Epithelial cell of proximal tubule (primary cell): ENCODE results near the gene ATE1. TPM values are rescaled to one million over a fixed set of nuclear protein-coding genes. Genes with fewer than 3 reads are reported as not detected.

Experiments
- DNase-seq: peaks from one replicate; pipeline ENCODE4 v3.0.0-alpha.2; 2011; ENCODE audit warnings: low read depth
- H3K4me3 ChIP-seq: 2 replicates; pipeline ENCODE4 v1.5.1; 2011; ENCODE audit warnings: low read depth, mild to moderate bottlenecking, low read length
- total RNA-seq: library from RNA; depleted of rRNA; stranded (reverse); fragments of >200 nt; gene quantifications from 2 replicates; pipeline ENCODE4 v1.2.3, GENCODE V29; 2015
- TF ChIP-seq, protein P1 (sequence below): conservative IDR thresholded peaks from 2 replicates; pipeline ENCODE4 v1.5.1; 2012; ENCODE audit warnings: low read depth, mild to moderate bottlenecking, low read length

Gene ATE1
- total RNA-seq, 1 donor from 2014 or later, result 22.7 TPM

GRCh38 chr10:121854809-121855445 is 72.9 kb downstream of the ATE1 start:
- no peak overlapping the region for H3K4me3 ChIP-seq
- DNase-seq, result no peak
- TF ChIP-seq, protein P1, sequence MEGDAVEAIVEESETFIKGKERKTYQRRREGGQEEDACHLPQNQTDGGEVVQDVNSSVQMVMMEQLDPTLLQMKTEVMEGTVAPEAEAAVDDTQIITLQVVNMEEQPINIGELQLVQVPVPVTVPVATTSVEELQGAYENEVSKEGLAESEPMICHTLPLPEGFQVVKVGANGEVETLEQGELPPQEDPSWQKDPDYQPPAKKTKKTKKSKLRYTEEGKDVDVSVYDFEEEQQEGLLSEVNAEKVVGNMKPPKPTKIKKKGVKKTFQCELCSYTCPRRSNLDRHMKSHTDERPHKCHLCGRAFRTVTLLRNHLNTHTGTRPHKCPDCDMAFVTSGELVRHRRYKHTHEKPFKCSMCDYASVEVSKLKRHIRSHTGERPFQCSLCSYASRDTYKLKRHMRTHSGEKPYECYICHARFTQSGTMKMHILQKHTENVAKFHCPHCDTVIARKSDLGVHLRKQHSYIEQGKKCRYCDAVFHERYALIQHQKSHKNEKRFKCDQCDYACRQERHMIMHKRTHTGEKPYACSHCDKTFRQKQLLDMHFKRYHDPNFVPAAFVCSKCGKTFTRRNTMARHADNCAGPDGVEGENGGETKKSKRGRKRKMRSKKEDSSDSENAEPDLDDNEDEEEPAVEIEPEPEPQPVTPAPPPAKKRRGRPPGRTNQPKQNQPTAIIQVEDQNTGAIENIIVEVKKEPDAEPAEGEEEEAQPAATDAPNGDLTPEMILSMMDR, result no peak

- no peak for DNase-seq
- H3K4me3 ChIP-seq, result no peak overlapping the region
- TF ChIP-seq, protein P1, result no peak
These were observed 73.9 kb downstream of the ATE1 start for GRCh38 chr10:121853950-121854349.

- H3K4me3 ChIP-seq, result no peak overlapping the region
- no peak for DNase-seq
- TF ChIP-seq, protein P1, result no peak
These were observed 76.0 kb downstream of the ATE1 start for GRCh38 chr10:121851786-121852185.

GRCh38 chr10:121848082-121848481 is 79.7 kb downstream of the ATE1 start:
- DNase-seq, result no peak
- TF ChIP-seq, protein P1, result no peak
- no peak overlapping the region for H3K4me3 ChIP-seq

GRCh38 chr10:121846555-121846954 is 81.3 kb downstream of the ATE1 start:
- no peak overlapping the region for H3K4me3 ChIP-seq
- TF ChIP-seq, protein P1, result no peak
- DNase-seq, result no peak

- H3K4me3 ChIP-seq, result no peak overlapping the region
- TF ChIP-seq, protein P1, result no peak
- DNase-seq, result no peak
These were observed 82.6 kb downstream of the ATE1 start for GRCh38 chr10:121845044-121845784.
